HepG2 (cell line): ENCODE data around the gene CHI3L1. TPM values are rescaled to one million over a fixed set of nuclear protein-coding genes. Genes with fewer than 3 reads are reported as not detected.

Experiments
- ATAC-seq: fragments of 200-7000 bp; cut with Tn5 transposase; 3 replicates; pipeline ENCODE4 v1.9.1; 2020; ENCODE audit warnings: mild to moderate bottlenecking, moderate library complexity
- BruUV-seq: library from RNA; stranded (reverse); fragments of 400-500 nt; replicated peaks from 2 replicates; lab custom pipeline; 2021; lab: Mats Ljungman, UMichigan
- CTCF ChIA-PET: fragments of 300-600 bp; formaldehyde crosslinking; extraction: SDS; loops from one replicate; lab custom pipeline; 2021; ENCODE audit warnings: low total read pairs, inconsistent platforms, low intra/inter-chr PET ratio; lab: Yijun Ruan, JAX
- POLR2A ChIA-PET: fragments of 350-600 bp; sonication (Branson Sonifier 250); formaldehyde crosslinking; loops from one replicate; lab custom pipeline; 2020; ENCODE audit warnings: antibody characterized with exemption, inconsistent platforms; lab: Yijun Ruan, JAX
- DNase-seq: peaks from one replicate; pipeline ENCODE4 v3.0.0-alpha.2; 2015; ENCODE audit warnings: low spot score
- FAIRE-seq: peaks from 3 replicates; lab custom pipeline; 2011; peaks lifted over from hg19 to GRCh38; lab: Jason Lieb, UNC
- H2AFZ ChIP-seq: one replicate; pipeline ENCODE4 v1.6.1; 2011; ENCODE audit warnings: low read length, inconsistent platforms
- H3K27ac ChIP-seq: fragments of 300-600 bp; 3 replicates; pipeline ENCODE4 v1.8.0; 2011; ENCODE audit warnings: mixed run types, mild to moderate bottlenecking, mixed read lengths, low read length, inconsistent platforms; ENCODE audit not compliant: insufficient read depth; ENCODE audit errors: extremely low read length
- H3K27me3 ChIP-seq, 2 experiments: fragments of 200-600 bp in 1 of 2; 2 replicates in 1 of 2; 3 replicates in 1 of 2; pipeline versions ENCODE4 v1.6.0 to v1.8.0; 2011; ENCODE audit warnings: low read length in 2 of 2, mild to moderate bottlenecking in 2 of 2, moderate library complexity in 2 of 2, inconsistent platforms in 1 of 2; ENCODE audit not compliant: insufficient read depth in 2 of 2, control insufficient read depth in 1 of 2
- H3K36me3 ChIP-seq, 2 experiments: fragments of 200-600 bp in 1 of 2; replicated peaks in 1 of 2; 2 replicates in 1 of 2; 3 replicates in 1 of 2; pipeline versions ENCODE4 v1.5.1 to v1.8.0; 2011; ENCODE audit warnings: low read length in 2 of 2, inconsistent platforms in 1 of 2; ENCODE audit not compliant: insufficient read depth in 2 of 2, control insufficient read depth in 1 of 2
- H3K4me1 ChIP-seq: 2 replicates; pipeline ENCODE4 v1.5.1; 2012; ENCODE audit warnings: low read length, inconsistent platforms; ENCODE audit not compliant: insufficient read depth
- H3K4me2 ChIP-seq: 2 replicates; pipeline ENCODE4 v1.6.0; 2011; ENCODE audit warnings: low read depth, low read length, inconsistent platforms
- H3K4me3 ChIP-seq, 3 experiments: fragments of 200-600 bp in 1 of 3; sonication (generic), shearing (Covaris generic) in 1 of 3; replicated peaks in 1 of 3; 2 replicates each; pipeline ENCODE4 v1.5.1; 2011 to 2016; ENCODE audit warnings: low read length in 3 of 3, inconsistent platforms in 2 of 3, low read depth in 2 of 3, mild to moderate bottlenecking in 2 of 3, control low read depth in 1 of 3, mixed read lengths in 1 of 3; ENCODE audit not compliant: insufficient read depth in 1 of 3
- H3K79me2 ChIP-seq: one replicate; pipeline ENCODE4 v1.6.1; 2011; ENCODE audit warnings: low read length, inconsistent platforms; ENCODE audit not compliant: insufficient read depth
- H3K9ac ChIP-seq: 2 replicates; pipeline ENCODE4 v1.6.0; 2011; ENCODE audit warnings: mild to moderate bottlenecking, low read depth, low read length, inconsistent platforms; ENCODE audit not compliant: insufficient read depth
- H3K9me3 ChIP-seq: 2 replicates; pipeline ENCODE4 v1.5.1; 2012; ENCODE audit warnings: mild to moderate bottlenecking, low read length
- H4K20me1 ChIP-seq: 2 replicates; pipeline ENCODE4 v1.6.0; 2011; ENCODE audit warnings: inconsistent platforms, mild to moderate bottlenecking, low read length, moderate library complexity; ENCODE audit not compliant: insufficient read depth
- DR1 ChIP-seq: sonication (generic); formaldehyde crosslinking; IDR thresholded peaks from 2 replicates; pipeline ENCODE4 v1.8.0; 2021; ENCODE audit warnings: mild to moderate bottlenecking, missing genetic modification reagents, inconsistent platforms
- NPAS2 ChIP-seq: sonication (generic); formaldehyde crosslinking; IDR thresholded peaks from 2 replicates; pipeline ENCODE4 v1.8.0; 2022; ENCODE audit warnings: mild to moderate bottlenecking, missing genetic modification reagents, borderline replicate concordance
- PAWR ChIP-seq: sonication (generic); formaldehyde crosslinking; IDR thresholded peaks from 2 replicates; pipeline ENCODE4 v1.4.0; 2020; ENCODE audit warnings: missing genetic modification reagents, mild to moderate bottlenecking, borderline replicate concordance
- POLR2AphosphoS2 ChIP-seq: IDR thresholded peaks from 2 replicates; pipeline ENCODE4 v1.6.1; 2011; ENCODE audit warnings: low read depth, low read length, improper control_type of control experiment
- THYN1 ChIP-seq: sonication (generic); formaldehyde crosslinking; IDR thresholded peaks from 2 replicates; pipeline ENCODE4 v1.8.1; 2023; ENCODE audit warnings: low read depth, mild to moderate bottlenecking, moderate library complexity, missing genetic modification reagents, borderline replicate concordance
- ZBTB38 ChIP-seq: sonication (generic); formaldehyde crosslinking; IDR thresholded peaks from 2 replicates; pipeline ENCODE4 v1.5.1; 2020; ENCODE audit warnings: mild to moderate bottlenecking, missing genetic modification reagents
- ZNF782 ChIP-seq: sonication (generic); formaldehyde crosslinking; IDR thresholded peaks from 2 replicates; pipeline ENCODE4 v1.4.0; 2020; ENCODE audit warnings: missing genetic modification reagents, mild to moderate bottlenecking, borderline replicate concordance
- WGBS: methylation state at CpG from one replicate; pipeline ENCODE4 v1.1.6; 2017; ENCODE audit warnings: low lambda C conversion rate; 5-methylcytosine and 5-hydroxymethylcytosine counted together
- in situ Hi-C: cut with HindIII; loops from 2 replicates; pipeline ENCODE4 v1.10.0; 2017; ENCODE audit warnings: low pct_unique_long_range_greater_than_20kb; ENCODE audit not compliant: extremely low pct_ligation_motif_present
- intact Hi-C: fragments of 100-400 bp; cut with micrococcal nuclease; formaldehyde crosslinking; loops from one replicate; pipeline ENCODE4 v1.10.0; 2022; ENCODE audit not compliant: unreplicated experiment
- polyA plus RNA-seq, 8 experiments: library from polyadenylated mRNA; depleted of rRNA in 3 of 8; stranded (reverse) in 7 of 8; unstranded in 1 of 8; fragments of >200 nt; fragmentation: Illumina TruSeq in 4 of 8; extraction: Trizol in 4 of 8; gene quantifications; 2 replicates each; pipeline versions ENCODE4 v1.2.1 to v1.2.3, GENCODE V29; 2011 to 2016; ENCODE audit warnings: low read depth in 4 of 8, missing spikeins in 1 of 8, mixed read lengths in 1 of 8; ENCODE audit not compliant: insufficient read depth in 1 of 8
- total RNA-seq, 5 experiments: library from RNA; depleted of rRNA; stranded (reverse); fragments of >200 nt; fragmentation: Illumina TruSeq; extraction: Trizol; gene quantifications; 2 replicates each; pipeline ENCODE4 v1.2.3, GENCODE V29; 2016; ENCODE audit warnings: low read depth in 1 of 5

CHI3L1 gene
- total and polyA plus RNA-seq, 2 of the 13 experiments (the other 11 are each of a cell fraction or from before 2014, with no cell fraction given): 0.09 to 0.13 TPM

DNA sequence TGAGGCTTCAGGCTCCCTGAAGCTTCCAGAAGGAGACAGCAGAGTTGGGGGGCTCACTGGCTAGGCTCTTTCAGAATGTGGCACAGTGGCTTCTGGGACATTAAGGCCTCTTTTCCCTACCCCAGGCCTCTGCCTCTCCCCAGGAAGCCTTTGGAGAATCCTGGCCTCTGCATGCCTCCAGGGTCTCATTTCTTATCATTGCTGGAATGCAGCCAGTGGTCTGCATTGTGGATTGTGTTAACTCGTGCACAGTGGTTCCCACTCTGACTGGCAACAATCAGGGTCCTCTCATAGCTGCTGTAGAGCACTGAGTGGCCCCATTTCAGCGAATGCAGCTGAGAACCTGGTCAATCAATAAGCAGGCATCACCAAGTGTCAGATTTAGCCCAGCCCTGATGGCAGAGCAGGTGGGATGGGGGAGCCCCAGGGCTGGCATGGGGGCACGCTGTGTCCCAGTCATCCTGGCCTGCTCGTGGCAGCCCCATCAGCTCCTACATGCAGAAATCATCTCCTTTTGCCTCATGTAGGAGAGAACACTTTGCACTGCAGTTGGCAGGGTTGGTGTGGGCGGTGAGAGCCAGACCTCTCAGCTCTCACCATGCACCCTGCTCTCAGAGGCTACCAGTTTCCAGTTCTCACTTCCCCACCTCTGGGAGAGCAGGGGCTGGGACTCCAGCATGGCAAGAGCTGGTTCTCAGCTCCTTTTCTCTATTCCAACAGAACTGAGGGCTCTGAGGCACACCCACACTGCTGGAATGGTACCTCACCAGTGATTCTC is 45.6 kb downstream of the CHI3L1 start (continued):
- TF ChIP-seq THYN1 (no peak), DR1 (CRISPR knock-in tag) (no peak), POLR2AphosphoS2 (no peak), PAWR (CRISPR knock-in tag) (no peak), ZNF782 (CRISPR knock-in tag) (no peak)

DNA sequence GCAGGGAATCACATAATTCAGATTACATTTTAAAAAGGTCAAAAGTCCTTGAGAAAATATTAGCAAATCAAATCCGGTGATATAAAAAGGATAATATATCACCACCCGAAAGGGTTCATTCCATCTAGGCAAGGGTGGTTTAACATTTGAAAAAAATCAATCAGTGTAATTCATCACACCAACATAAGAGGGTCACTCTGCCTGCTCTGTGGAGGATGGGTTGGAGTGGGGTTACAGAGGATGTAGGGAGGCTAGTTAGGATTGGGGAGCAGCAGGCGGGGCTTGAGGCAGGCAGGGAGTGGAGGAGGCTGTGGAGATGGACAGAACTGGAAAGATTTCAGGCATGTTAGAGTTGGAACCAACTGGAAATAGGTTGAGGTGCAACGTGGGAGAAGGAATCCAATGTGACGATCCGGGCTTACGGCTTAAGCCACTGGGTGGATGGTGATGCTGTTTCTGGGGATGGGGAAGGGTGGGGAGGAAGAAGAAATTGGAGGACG is 46.5 kb downstream of the CHI3L1 start:
- in situ Hi-C loops: no loop called here
- no TSS peak for BruUV-seq

More for the DNA sequence above, 46.5 kb downstream of the CHI3L1 start:
- Histone ChIP-seq H3K4me3 (no peak overlapping the region), H3K27me3 (peaks cover 1 to 3% of the 10 kb centered on the region in 2 experiments; a peak in 4 of 5 replicates), H3K36me3 (no peaks in the 10 kb centered on the region), H3K4me1 (0 out of 2 replicates have a peak, but pooled peaks cover 6% of the 10 kb centered on the region), H3K4me2 (no peak overlapping the region), H4K20me1 (no peaks in the 10 kb centered on the region), H2AFZ (no peak overlapping the region), H3K9ac (no peak overlapping the region), H3K27ac (no peak overlapping the region), H3K9me3 (no peaks in the 10 kb centered on the region), H3K79me2 (no peaks in the 10 kb centered on the region)
- intact Hi-C loops: no loop called here
- ChIA-PET CTCF (no interaction called here), POLR2A (no interaction called here)
- ATAC-seq (no peak), FAIRE-seq (no peak), DNase-seq (no peak)
- 56% methylated on average over 8 of the region's 8 CpGs for WGBS
- TF ChIP-seq DR1 (CRISPR knock-in tag) (no peak), NPAS2 (CRISPR knock-in tag) (no peak), ZBTB38 (no peak)
